ENCODE results near the gene PIP5K1C. TPM values are rescaled to one million over a fixed set of nuclear protein-coding genes. Genes with fewer than 3 reads are reported as not detected.

The PIP5K1C gene
- total and polyA plus RNA-seq, 9 of the 15 experiments (the other 6 are each of a cell fraction or from before 2014, with no cell fraction given), result 0.38 to 22.1 (median 4.1) TPM

- Histone ChIP-seq H3K4me3 (no peak overlapping the region), H3K27me3 (ENCODE audit: control insufficient read depth in 2 of 2, insufficient read depth in 2 of 2, low read length in 2 of 2) (no peaks in the 10 kb centered on the region), H3K27ac (ENCODE audit: extremely low read depth, low read depth, low read length) (no peak overlapping the region), H3K4me1 (replicated peaks in 1 of 2; ENCODE audit: control insufficient read depth in 2 of 2, insufficient read depth in 2 of 2, low read length in 2 of 2) (peaks cover 0 to 44% of the 10 kb centered on the region in 2 experiments; a peak in 3 of 5 replicates), H4K20me1 (replicated peaks; ENCODE audit: control insufficient read depth, insufficient read depth, low read length) (peaks cover 7% of the 10 kb centered on the region; the same call in 1 of the 2 replicates), H2AFZ (ENCODE audit: low read depth, low read length) (no peak overlapping the region), H3K4me2 (ENCODE audit: insufficient read depth, low read length) (no peak overlapping the region), H3K9ac (ENCODE audit: insufficient read depth in 1 of 2, low read depth in 2 of 2, low read length in 2 of 2) (no peak overlapping the region), H3K36me3 (ENCODE audit: control insufficient read depth, insufficient read depth, low read length) (peaks cover 26% of the 10 kb centered on the region; the same call in 1 of the 3 replicates), H3K9me3 (replicated peaks; ENCODE audit: control insufficient read depth, insufficient read depth, low read depth, low read length) (no peaks in the 10 kb centered on the region), H3K79me2 (ENCODE audit: control insufficient read depth, insufficient read depth, low read length) (no peaks in the 10 kb centered on the region), H3K9me1 (ENCODE audit: control insufficient read depth, insufficient read depth, low read length) (no peaks in the 10 kb centered on the region)
- ATAC-seq (no peak), FAIRE-seq (no peak), DNase-seq (ENCODE audit: extremely low read depth in 1 of 4, low spot score in 3 of 4) (no peak)
- in situ Hi-C loops (cut with MboI) (no loop called here), intact Hi-C loops (cut with micrococcal nuclease) (no loop called here)
- ChIA-PET POLR2A (interaction anchor here (1.1 to 1.2 kb wide), 2 partner anchors 10 to 16 kb away, joined by 3 read pairs; no protein-coding TSS in a partner anchor), CTCF (ENCODE audit: low intra/inter-chr PET ratio) (no interaction called here)
- 74% methylated on average over 10 of the region's 11 CpGs for WGBS (ENCODE audit: insufficient coverage, low coverage, missing lambda C conversion rate)
- peak; percentile 43 for TF ChIP-seq RBM22 (IDR thresholded peaks at IDR 0.05; ENCODE audit: low read depth, low read length, poor library complexity, severe bottlenecking)
- TF ChIP-seq HDGF (IDR thresholded peaks at IDR 0.05), result no peak
- TF ChIP-seq MECOM (CRISPR knock-in tag; IDR thresholded peaks at IDR 0.05), result no peak
- TF ChIP-seq RAD51 (IDR thresholded peaks at IDR 0.05; ENCODE audit: borderline replicate concordance, low read depth), result no peak
- BruUV-seq (replicated peaks), result no TSS peak
These were observed 55.2 kb downstream of the PIP5K1C start for GRCh38 chr19:3645067-3645396.

DNA sequence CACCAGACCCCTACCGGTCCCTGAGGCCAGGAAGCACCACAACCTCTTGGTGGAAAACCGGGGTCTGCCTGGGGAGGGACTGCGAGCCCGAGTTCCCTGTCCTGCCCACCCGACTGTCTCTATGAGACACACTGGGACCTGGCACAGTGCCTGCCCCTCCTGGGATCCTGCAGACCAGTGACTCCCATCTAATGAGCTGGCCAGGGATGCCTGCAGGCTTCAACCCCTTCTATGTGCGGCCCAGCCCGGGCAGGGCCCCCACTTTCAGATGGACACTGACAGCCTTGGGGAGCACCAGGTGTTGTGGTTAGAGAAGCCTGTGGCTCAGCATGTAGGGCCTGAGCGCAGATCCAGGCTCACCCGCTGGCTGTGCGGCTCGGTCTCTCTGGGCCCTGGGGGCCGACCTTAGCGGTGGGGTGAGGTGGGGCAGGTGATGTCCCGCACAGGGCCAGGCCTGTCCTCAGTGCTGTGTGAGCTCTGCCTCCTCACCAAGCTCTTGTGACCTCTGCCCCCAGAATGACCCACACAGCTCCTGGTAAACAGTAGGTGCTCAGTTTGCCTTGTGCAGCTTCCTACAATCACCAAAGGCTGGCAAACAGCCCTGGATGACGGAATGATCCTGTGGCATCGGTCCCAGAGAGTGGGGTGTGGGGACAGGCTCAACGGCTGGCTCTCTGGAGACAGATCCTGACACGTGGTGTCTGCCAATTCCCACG is 55.8 kb downstream of the PIP5K1C start:
- Histone ChIP-seq H3K36me3 (ENCODE audit: control insufficient read depth, insufficient read depth, low read length) (peaks cover 31% of the 10 kb centered on the region; the same call in 1 of the 3 replicates), H3K9ac (ENCODE audit: insufficient read depth in 1 of 2, low read depth in 2 of 2, low read length in 2 of 2) (peak overlapping the region in 1 of 2 experiments; percentile 17; a peak in 1 of 4 replicates), H3K4me3 (no peak overlapping the region), H3K79me2 (ENCODE audit: control insufficient read depth, insufficient read depth, low read length) (no peaks in the 10 kb centered on the region), H2AFZ (ENCODE audit: low read depth, low read length) (no peak overlapping the region), H3K4me2 (ENCODE audit: insufficient read depth, low read length) (no peak overlapping the region), H4K20me1 (replicated peaks; ENCODE audit: control insufficient read depth, insufficient read depth, low read length) (peaks cover 7% of the 10 kb centered on the region; the same call in 1 of the 2 replicates), H3K4me1 (replicated peaks in 1 of 2; ENCODE audit: control insufficient read depth in 2 of 2, insufficient read depth in 2 of 2, low read length in 2 of 2) (peaks cover 0 to 44% of the 10 kb centered on the region in 2 experiments; a peak in 3 of 5 replicates), H3K27ac (ENCODE audit: extremely low read depth, low read depth, low read length) (no peak overlapping the region), H3K9me3 (replicated peaks; ENCODE audit: control insufficient read depth, insufficient read depth, low read depth, low read length) (no peaks in the 10 kb centered on the region), H3K9me1 (ENCODE audit: control insufficient read depth, insufficient read depth, low read length) (peaks cover 4% of the 10 kb centered on the region), H3K27me3 (ENCODE audit: control insufficient read depth in 2 of 2, insufficient read depth in 2 of 2, low read length in 2 of 2) (no peaks in the 10 kb centered on the region)
- TF ChIP-seq ZKSCAN8 (CRISPR knock-in tag; IDR thresholded peaks at IDR 0.05) (0 out of 2 replicates have a peak, but pooled peaks have one; percentile 33), POLR2G (IDR thresholded peaks at IDR 0.05; ENCODE audit: low read depth, low read length) (0 out of 2 replicates have a peak, but pooled peaks have one; percentile 4), ZBTB7A (IDR thresholded peaks at IDR 0.05; ENCODE audit: borderline replicate concordance, control insufficient read depth, low read depth, low read length) (no peak)
- TF ChIP-seq, protein P1, sequence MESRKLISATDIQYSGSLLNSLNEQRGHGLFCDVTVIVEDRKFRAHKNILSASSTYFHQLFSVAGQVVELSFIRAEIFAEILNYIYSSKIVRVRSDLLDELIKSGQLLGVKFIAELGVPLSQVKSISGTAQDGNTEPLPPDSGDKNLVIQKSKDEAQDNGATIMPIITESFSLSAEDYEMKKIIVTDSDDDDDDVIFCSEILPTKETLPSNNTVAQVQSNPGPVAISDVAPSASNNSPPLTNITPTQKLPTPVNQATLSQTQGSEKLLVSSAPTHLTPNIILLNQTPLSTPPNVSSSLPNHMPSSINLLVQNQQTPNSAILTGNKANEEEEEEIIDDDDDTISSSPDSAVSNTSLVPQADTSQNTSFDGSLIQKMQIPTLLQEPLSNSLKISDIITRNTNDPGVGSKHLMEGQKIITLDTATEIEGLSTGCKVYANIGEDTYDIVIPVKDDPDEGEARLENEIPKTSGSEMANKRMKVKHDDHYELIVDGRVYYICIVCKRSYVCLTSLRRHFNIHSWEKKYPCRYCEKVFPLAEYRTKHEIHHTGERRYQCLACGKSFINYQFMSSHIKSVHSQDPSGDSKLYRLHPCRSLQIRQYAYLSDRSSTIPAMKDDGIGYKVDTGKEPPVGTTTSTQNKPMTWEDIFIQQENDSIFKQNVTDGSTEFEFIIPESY (CRISPR knock-in tag; IDR thresholded peaks at IDR 0.05), result peak; percentile 53; the same call in 1 of the 2 replicates
- no peak for FAIRE-seq
- in situ Hi-C loops (cut with MboI) (no loop called here), intact Hi-C loops (cut with micrococcal nuclease) (no loop called here)
- ChIA-PET CTCF (ENCODE audit: low intra/inter-chr PET ratio) (no interaction called here), POLR2A (interaction anchor here (0.6 to 1.1 kb wide), 3 partner anchors 10 to 61 kb away, joined by 3 read pairs; no protein-coding TSS in a partner anchor)
- 81% methylated on average over 17 of the region's 19 CpGs for WGBS (ENCODE audit: insufficient coverage, low coverage, missing lambda C conversion rate)
- DNase-seq (ENCODE audit: extremely low read depth in 1 of 4, low spot score in 3 of 4), result no peak
- no peak for ATAC-seq
- no TSS peak for BruUV-seq (replicated peaks)
